WTC11 (cell line): Measurements from ENCODE around the gene ZAR1L. TPM values are rescaled to one million over a fixed set of nuclear protein-coding genes. Genes with fewer than 3 reads are reported as not detected.

Experiments
- ATAC-seq: fragments of 200-7000 bp; cut with Tn5 transposase; 2 replicates; pipeline ENCODE4 v1.10.0; 2021; ENCODE audit warnings: mild to moderate bottlenecking, moderate library complexity
- CTCF ChIA-PET: fragments of 300-600 bp; sonication (Branson Sonifier 250); formaldehyde crosslinking; loops from one replicate; lab custom pipeline; 2021; ENCODE audit warnings: antibody characterized with exemption; lab: Charles Lee
- POLR2A ChIA-PET: fragments of 350-600 bp; sonication (Branson Sonifier 250); formaldehyde crosslinking; loops from one replicate; lab custom pipeline; 2021; ENCODE audit warnings: antibody characterized with exemption; lab: Charles Lee
- DNase-seq: peaks from one replicate; pipeline ENCODE4 v3.0.0; 2021; ENCODE audit warnings: low spot score
- H3K27ac Mint-ChIP-seq: 2 replicates; pipeline ENCODE4 v1.8.0; 2021; ENCODE audit warnings: mixed read lengths
- H3K27me3 Mint-ChIP-seq: 2 replicates; pipeline ENCODE4 v1.8.0; 2021; ENCODE audit warnings: low read depth, mild to moderate bottlenecking, moderate library complexity, mixed read lengths
- H3K36me3 Mint-ChIP-seq: 2 replicates; pipeline ENCODE4 v1.8.0; 2021; ENCODE audit warnings: mixed read lengths
- H3K4me1 Mint-ChIP-seq: 2 replicates; pipeline ENCODE4 v1.8.0; 2022; ENCODE audit warnings: mixed read lengths
- H3K4me3 Mint-ChIP-seq: 2 replicates; pipeline ENCODE4 v1.8.0; 2021; ENCODE audit warnings: mild to moderate bottlenecking, moderate library complexity, mixed read lengths
- H3K9me3 Mint-ChIP-seq: 2 replicates; pipeline ENCODE4 v1.8.0; 2021; ENCODE audit warnings: mixed read lengths
- CDX4 ChIP-seq: fragments of 250-450 bp; sonication (Bioruptor Pico); IDR thresholded peaks from 2 replicates; pipeline ENCODE4 v1.9.0; 2021; ENCODE audit warnings: moderate library complexity, mild to moderate bottlenecking, inconsistent platforms, borderline replicate concordance
- EMX1 ChIP-seq: fragments of 250-450 bp; sonication (Bioruptor Pico); IDR thresholded peaks from 2 replicates; pipeline ENCODE4 v1.8.0; 2021; ENCODE audit warnings: mild to moderate bottlenecking
- ESRRA ChIP-seq: sonication (generic); formaldehyde crosslinking; IDR thresholded peaks from 2 replicates; pipeline ENCODE4 v1.8.1; 2022; ENCODE audit warnings: mild to moderate bottlenecking, missing genetic modification reagents, borderline replicate concordance
- GTF2I ChIP-seq: fragments of 250-450 bp; sonication (Bioruptor Pico); conservative IDR thresholded peaks from 2 replicates; pipeline ENCODE4 v1.4.0; 2021; ENCODE audit warnings: mild to moderate bottlenecking
- IRF2 ChIP-seq: sonication (generic); formaldehyde crosslinking; IDR thresholded peaks from 2 replicates; pipeline ENCODE4 v1.8.0; 2022; ENCODE audit warnings: low read depth, missing genetic modification reagents, borderline replicate concordance
- JUN ChIP-seq: sonication (generic); formaldehyde crosslinking; IDR thresholded peaks from 2 replicates; pipeline ENCODE4 v1.8.0; 2023; ENCODE audit warnings: mild to moderate bottlenecking, missing genetic modification reagents
- KAT7 ChIP-seq: sonication (generic); formaldehyde crosslinking; IDR thresholded peaks from 2 replicates; pipeline ENCODE4 v1.8.1; 2023; ENCODE audit warnings: missing genetic modification reagents, mild to moderate bottlenecking, borderline replicate concordance
- MAX ChIP-seq: sonication (generic); formaldehyde crosslinking; IDR thresholded peaks from 2 replicates; pipeline ENCODE4 v1.8.0; 2022; ENCODE audit warnings: mild to moderate bottlenecking, missing genetic modification reagents
- NR1H2 ChIP-seq: sonication (generic); formaldehyde crosslinking; IDR thresholded peaks from 2 replicates; pipeline ENCODE4 v1.9.0; 2021; ENCODE audit warnings: mild to moderate bottlenecking, moderate library complexity, missing genetic modification reagents
- OVOL2 ChIP-seq: fragments of 250-450 bp; sonication (Bioruptor Pico); IDR thresholded peaks from 2 replicates; pipeline ENCODE4 v1.9.0; 2021; ENCODE audit warnings: mild to moderate bottlenecking, borderline replicate concordance
- PRDM15 ChIP-seq: sonication (generic); formaldehyde crosslinking; IDR thresholded peaks from 2 replicates; pipeline ENCODE4 v1.8.0; 2022; ENCODE audit warnings: missing genetic modification reagents
- SMAD3 ChIP-seq: sonication (generic); formaldehyde crosslinking; IDR thresholded peaks from 2 replicates; pipeline ENCODE4 v1.8.0; 2022; ENCODE audit warnings: missing genetic modification reagents, mild to moderate bottlenecking, borderline replicate concordance
- TCF7 ChIP-seq: sonication (generic); formaldehyde crosslinking; IDR thresholded peaks from 2 replicates; pipeline ENCODE4 v1.8.0; 2022; ENCODE audit warnings: mild to moderate bottlenecking, low read depth, missing genetic modification reagents, moderate library complexity
- TEAD4 ChIP-seq: sonication (generic); formaldehyde crosslinking; IDR thresholded peaks from 2 replicates; pipeline ENCODE4 v1.8.0; 2022; ENCODE audit warnings: mild to moderate bottlenecking, missing genetic modification reagents
- ZMAT4 ChIP-seq: fragments of 250-450 bp; sonication (Bioruptor Pico); IDR thresholded peaks from 2 replicates; pipeline ENCODE4 v1.9.0; 2021; ENCODE audit warnings: mild to moderate bottlenecking
- ZNF232 ChIP-seq: sonication (generic); formaldehyde crosslinking; IDR thresholded peaks from 2 replicates; pipeline ENCODE4 v1.8.0; 2022; ENCODE audit warnings: mild to moderate bottlenecking, missing genetic modification reagents
- ZNF263 ChIP-seq: sonication (generic); formaldehyde crosslinking; IDR thresholded peaks from 2 replicates; pipeline ENCODE4 v1.8.1; 2022; ENCODE audit warnings: low read depth, mild to moderate bottlenecking, moderate library complexity, missing genetic modification reagents
- ZNF281 ChIP-seq: sonication (generic); formaldehyde crosslinking; IDR thresholded peaks from 2 replicates; pipeline ENCODE4 v1.8.0; 2023; ENCODE audit warnings: mild to moderate bottlenecking, missing genetic modification reagents
- ZNF671 ChIP-seq: fragments of 250-450 bp; sonication (Bioruptor Pico); IDR thresholded peaks from 2 replicates; pipeline ENCODE4 v1.8.0; 2021; ENCODE audit warnings: mild to moderate bottlenecking
- total RNA-seq: library from RNA; stranded (reverse); gene quantifications from 3 replicates; pipeline ENCODE4 v1.2.3, GENCODE V29; 2021

Gene ZAR1L
- total RNA-seq, 1 experiment from 2014 or later: 0.33 TPM

- H3K27ac Mint-ChIP-seq: no peak overlapping the region; the same call in 1 of the 2 replicates
- no peaks in the 10 kb centered on the region for H3K9me3 Mint-ChIP-seq
- POLR2A ChIA-PET: no interaction called here
- no peak for DNase-seq
- no peak overlapping the region for H3K4me3 Mint-ChIP-seq
- TF ChIP-seq EMX1 (CRISPR knock-in tag): no peak
- no peak for TF ChIP-seq OVOL2 (CRISPR knock-in tag)
- no peak for TF ChIP-seq ZNF281 (CRISPR knock-in tag)
- no peak for TF ChIP-seq SMAD3 (CRISPR knock-in tag)
- TF ChIP-seq ZNF232 (CRISPR knock-in tag): no peak
- TF ChIP-seq TCF7: no peak
- TF ChIP-seq, all 79 proteins: peak for 0
- no peak for ATAC-seq
- H3K27me3 Mint-ChIP-seq: no peaks in the 10 kb centered on the region
- H3K4me1 Mint-ChIP-seq: no peaks in the 10 kb centered on the region
- CTCF ChIA-PET: interaction anchor here (1.2 kb wide), 1 partner anchor 15 kb away, joined by 4 read pairs; no protein-coding TSS in a partner anchor
- no peaks in the 10 kb centered on the region for H3K36me3 Mint-ChIP-seq
These were observed 53.0 kb downstream of the ZAR1L start for GRCh38 chr13:32262165-32262564.

GRCh38 chr13:32261567-32261966 is 53.6 kb downstream of the ZAR1L start:
- Mint-ChIP-seq H3K27me3 (no peaks in the 10 kb centered on the region), H3K36me3 (no peaks in the 10 kb centered on the region), H3K4me3 (no peak overlapping the region), H3K4me1 (no peaks in the 10 kb centered on the region), H3K27ac (no peak overlapping the region), H3K9me3 (no peaks in the 10 kb centered on the region)
- ChIA-PET POLR2A (no interaction called here), CTCF (interaction anchor here (1.2 kb wide), 1 partner anchor 15 kb away, joined by 4 read pairs; no protein-coding TSS in a partner anchor)
- TF ChIP-seq PRDM15 (CRISPR knock-in tag): no peak
- no peak for TF ChIP-seq CDX4 (CRISPR knock-in tag)
- no peak for TF ChIP-seq ZNF671
- TF ChIP-seq ZMAT4 (CRISPR knock-in tag): no peak
- TF ChIP-seq ZNF263 (CRISPR knock-in tag): no peak
- TF ChIP-seq NR1H2 (CRISPR knock-in tag): no peak
- TF ChIP-seq ESRRA (CRISPR knock-in tag): no peak
- TF ChIP-seq KAT7 (CRISPR knock-in tag): no peak
- TF ChIP-seq JUN: no peak
- TF ChIP-seq GTF2I (CRISPR knock-in tag): no peak
- DNase-seq (no peak), ATAC-seq (no peak)

- Mint-ChIP-seq H3K36me3 (no peaks in the 10 kb centered on the region), H3K27ac (no peak overlapping the region), H3K4me1 (no peaks in the 10 kb centered on the region), H3K9me3 (no peaks in the 10 kb centered on the region), H3K4me3 (no peak overlapping the region), H3K27me3 (no peaks in the 10 kb centered on the region)
- POLR2A ChIA-PET: no interaction called here
- CTCF ChIA-PET: interaction anchor here (1.4 kb wide), 1 partner anchor 9 kb away, joined by 3 read pairs; no protein-coding TSS in a partner anchor
- DNase-seq (no peak), ATAC-seq (peak; percentile 81)
- TF ChIP-seq MAX (CRISPR knock-in tag) (no peak), IRF2 (CRISPR knock-in tag) (no peak), TEAD4 (no peak), PRDM15 (CRISPR knock-in tag) (no peak), KAT7 (CRISPR knock-in tag) (no peak)
These were observed 56.0 kb downstream of the ZAR1L start for GRCh38 chr13:32259116-32259515.
